Upper lobe of left lung (tissue), 4 donors: Measurements from ENCODE around the gene ERCC6L.

Experiments used
- EP300 ChIP-seq, 4 donors: sonication (generic); formaldehyde crosslinking; IDR thresholded peaks; one replicate each; pipeline ENCODE4 v1.5.1; 2017; ENCODE audit warnings: antibody characterized with exemption in 4 of 4, control low read depth in 2 of 4
- POLR2A ChIP-seq, 4 donors: fragments of 450-650 bp; IDR thresholded peaks; one replicate each; pipeline ENCODE4 v1.5.1; 2016 to 2017; ENCODE audit warnings: antibody characterized with exemption in 4 of 4, mild to moderate bottlenecking in 2 of 4
- POLR2AphosphoS5 ChIP-seq, 2 donors: sonication (generic); formaldehyde crosslinking; IDR thresholded peaks; one replicate each; pipeline ENCODE4 v1.5.1; 2017; ENCODE audit warnings: antibody characterized with exemption in 2 of 2
- TF ChIP-seq, protein P1 (sequence below), 6 experiments: fragments of 450-650 bp in 4 of 6; fragments of 200-600 bp in 2 of 6; sonication (generic) in 2 of 6; IDR thresholded peaks; one replicate each; pipeline ENCODE4 v1.5.1; 2016 to 2019; ENCODE audit warnings: antibody characterized with exemption in 6 of 6

GRCh38 chrX:72265263-72265662, 26.4 kb upstream of the ERCC6L start:
- TF ChIP-seq POLR2AphosphoS5 (IDR thresholded peaks at IDR 0.05) (no peak), POLR2A (IDR thresholded peaks at IDR 0.05) (no peak), EP300 (IDR thresholded peaks at IDR 0.05) (no peak)
- TF ChIP-seq, protein P1, sequence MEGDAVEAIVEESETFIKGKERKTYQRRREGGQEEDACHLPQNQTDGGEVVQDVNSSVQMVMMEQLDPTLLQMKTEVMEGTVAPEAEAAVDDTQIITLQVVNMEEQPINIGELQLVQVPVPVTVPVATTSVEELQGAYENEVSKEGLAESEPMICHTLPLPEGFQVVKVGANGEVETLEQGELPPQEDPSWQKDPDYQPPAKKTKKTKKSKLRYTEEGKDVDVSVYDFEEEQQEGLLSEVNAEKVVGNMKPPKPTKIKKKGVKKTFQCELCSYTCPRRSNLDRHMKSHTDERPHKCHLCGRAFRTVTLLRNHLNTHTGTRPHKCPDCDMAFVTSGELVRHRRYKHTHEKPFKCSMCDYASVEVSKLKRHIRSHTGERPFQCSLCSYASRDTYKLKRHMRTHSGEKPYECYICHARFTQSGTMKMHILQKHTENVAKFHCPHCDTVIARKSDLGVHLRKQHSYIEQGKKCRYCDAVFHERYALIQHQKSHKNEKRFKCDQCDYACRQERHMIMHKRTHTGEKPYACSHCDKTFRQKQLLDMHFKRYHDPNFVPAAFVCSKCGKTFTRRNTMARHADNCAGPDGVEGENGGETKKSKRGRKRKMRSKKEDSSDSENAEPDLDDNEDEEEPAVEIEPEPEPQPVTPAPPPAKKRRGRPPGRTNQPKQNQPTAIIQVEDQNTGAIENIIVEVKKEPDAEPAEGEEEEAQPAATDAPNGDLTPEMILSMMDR (IDR thresholded peaks at IDR 0.05), result no peak
